Stimulated activated CD8-positive, alpha-beta memory T cell treated with anti-CD3 and anti-CD28 coated beads, Interleukin-15, amount 100 ng/mL, for 4 hours (primary cell): ENCODE results near the gene PIK3CB.
"Not testable (repeated sequence)": the region's sequence is repeated elsewhere in the genome, so short reads cannot be mapped to it uniquely, and the experiment has no call there.

Experiments used
- DNase-seq, 2 donors: peaks; one replicate each; pipeline ENCODE4 v3.0.0-alpha.2; 2020; ENCODE audit warnings: low read depth in 2 of 2

Gene PIK3CB

GRCh38 chr3:138803006-138803653, 31.6 kb downstream of the PIK3CB start:
- no peak for DNase-seq

GRCh38 chr3:138802223-138802622, 32.5 kb downstream of the PIK3CB start:
- not testable (repeated sequence) for DNase-seq

DNA sequence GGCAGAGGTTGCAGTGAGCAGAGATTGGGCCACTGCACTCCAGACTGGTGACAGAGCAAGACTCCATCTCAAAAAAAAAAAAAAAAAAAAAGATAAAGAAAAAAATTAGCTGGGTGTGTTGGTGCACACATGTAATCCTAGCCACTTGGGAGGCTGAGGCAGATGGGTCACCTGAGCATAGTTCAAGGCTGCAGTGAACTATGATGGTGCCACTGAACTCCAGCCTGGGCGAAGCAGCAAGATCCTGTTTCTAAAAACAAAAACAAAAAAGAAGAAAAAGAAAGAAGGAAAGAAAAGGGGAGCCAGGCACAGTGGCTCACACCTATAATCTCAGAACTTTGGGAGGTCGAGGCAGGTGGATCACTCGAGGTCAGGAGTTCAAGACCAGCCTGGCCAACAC, 32.9 kb downstream of the PIK3CB start:
- no peak for DNase-seq

DNA sequence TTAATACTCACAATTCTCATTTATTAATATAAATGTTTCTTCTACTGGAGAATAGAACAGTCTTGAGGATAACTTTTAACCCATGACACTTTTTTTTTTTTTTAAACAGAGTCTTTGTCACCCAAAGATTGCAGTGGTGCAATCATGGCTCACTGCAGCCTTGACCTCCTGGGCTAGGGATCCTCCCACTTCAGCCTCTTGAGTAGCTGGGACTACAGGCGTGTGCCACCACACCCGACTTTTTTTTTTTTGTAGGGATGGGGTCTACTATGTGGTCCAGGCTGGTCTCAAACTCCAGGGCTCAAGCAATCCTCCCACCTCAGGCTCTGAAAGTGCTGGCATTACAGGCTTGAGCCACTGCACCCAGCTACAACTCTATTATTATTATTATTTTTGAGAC, 34.5 kb downstream of the PIK3CB start:
- no peak for DNase-seq

DNA sequence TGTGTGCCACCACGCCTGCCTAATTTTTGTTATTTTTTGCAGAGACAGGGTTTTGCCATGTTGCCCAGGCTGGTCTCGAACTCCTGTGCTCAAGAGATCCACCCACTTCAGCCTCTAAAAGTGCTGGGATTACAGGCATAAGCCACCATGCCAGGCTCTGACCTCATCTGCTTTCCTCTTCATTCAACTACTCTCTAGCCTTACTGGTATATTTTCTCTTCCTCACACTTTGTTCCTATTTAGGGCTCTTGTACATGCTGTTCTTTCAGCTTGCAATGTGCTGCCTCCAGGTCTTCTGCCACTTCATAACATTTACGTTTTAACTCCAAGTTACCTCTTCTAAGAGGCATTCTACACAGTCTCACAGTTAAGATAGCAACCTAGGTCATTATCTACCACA, 34.9 kb downstream of the PIK3CB start:
- no peak for DNase-seq

- DNase-seq = no peak
Observed at GRCh38 chr3:138797508-138798038, 37.2 kb downstream of the PIK3CB start.

- no peak for DNase-seq
Observed at GRCh38 chr3:138796761-138797160, 38.0 kb downstream of the PIK3CB start.

- DNase-seq = no peak
Observed at GRCh38 chr3:138786788-138787271, 47.9 kb downstream of the PIK3CB start.

- DNase-seq = no peak
Observed at GRCh38 chr3:138785951-138786350, 48.8 kb downstream of the PIK3CB start.

GRCh38 chr3:138785362-138785857, 49.3 kb downstream of the PIK3CB start:
- DNase-seq = not testable (repeated sequence)

- DNase-seq = no peak
Observed at GRCh38 chr3:138782755-138783154, 52.0 kb downstream of the PIK3CB start.

DNA sequence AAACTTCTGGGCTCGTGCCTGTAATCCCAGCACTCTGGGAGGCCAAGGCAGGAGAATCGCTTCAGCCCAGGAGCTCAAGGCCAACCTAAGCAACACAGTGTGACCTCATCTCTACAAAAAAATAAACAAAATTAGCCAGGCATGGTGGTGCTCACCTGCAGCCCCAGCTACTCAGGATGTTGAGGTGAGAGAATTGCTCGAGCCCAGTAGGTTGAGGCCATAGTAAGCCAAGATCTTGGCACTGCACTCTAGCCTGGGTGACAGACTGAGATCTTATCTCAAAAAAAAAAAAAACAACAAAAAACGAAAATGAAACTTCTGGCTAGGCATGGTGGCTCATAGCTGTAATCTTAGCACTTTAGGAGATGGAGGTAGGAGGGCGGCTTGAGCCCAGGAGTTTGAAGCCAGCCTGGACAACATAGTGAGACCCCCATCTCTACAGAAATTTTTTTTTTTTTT, 53.7 kb downstream of the PIK3CB start:
- DNase-seq = no peak

DNA sequence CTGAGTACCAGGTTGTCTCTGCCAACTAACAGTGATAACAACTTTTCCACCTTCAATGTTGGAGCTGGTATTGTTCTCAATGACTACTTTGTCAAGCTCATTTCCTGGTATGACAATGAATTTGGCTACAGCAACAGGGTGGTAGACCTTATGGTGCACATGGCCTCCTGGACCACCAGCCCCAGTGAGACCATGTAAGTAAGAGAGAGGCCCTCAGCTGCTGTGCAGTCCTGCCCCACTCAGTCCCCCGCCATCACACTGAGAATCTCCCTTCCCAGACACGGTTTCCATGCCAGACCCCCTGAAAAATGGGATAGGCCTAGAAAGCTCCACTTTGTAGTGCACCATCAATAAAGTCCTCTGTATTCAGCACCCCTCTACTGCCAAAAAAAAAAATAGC, 56.1 kb downstream of the PIK3CB start:
- no peak for DNase-seq

DNA sequence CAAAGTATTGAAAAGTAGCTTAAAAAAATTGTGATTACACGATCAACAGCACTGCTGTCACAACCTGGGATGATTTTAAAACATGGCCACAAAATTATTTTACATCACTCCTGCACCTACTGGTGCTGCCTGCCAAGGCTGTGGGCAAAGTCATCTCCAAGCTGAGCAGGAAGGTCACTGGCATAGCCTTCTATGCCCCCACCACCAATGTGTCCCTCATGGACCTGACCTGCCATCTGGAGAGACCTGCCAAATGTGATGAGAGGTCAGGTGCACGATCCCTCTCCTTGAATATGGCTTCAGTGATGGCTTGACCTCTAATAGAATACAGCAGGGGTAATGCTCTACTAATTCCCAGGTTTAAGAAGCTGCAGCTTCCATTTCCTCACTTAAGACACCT, 57.8 kb downstream of the PIK3CB start:
- DNase-seq = no peak

- DNase-seq = no peak
Observed at GRCh38 chr3:138775254-138775595, 59.5 kb downstream of the PIK3CB start.

GRCh38 chr3:138774529-138775253, 60.0 kb downstream of the PIK3CB start:
- DNase-seq = no peak

- no peak for DNase-seq
Observed at GRCh38 chr3:138771585-138771984, 63.1 kb downstream of the PIK3CB start.

DNA sequence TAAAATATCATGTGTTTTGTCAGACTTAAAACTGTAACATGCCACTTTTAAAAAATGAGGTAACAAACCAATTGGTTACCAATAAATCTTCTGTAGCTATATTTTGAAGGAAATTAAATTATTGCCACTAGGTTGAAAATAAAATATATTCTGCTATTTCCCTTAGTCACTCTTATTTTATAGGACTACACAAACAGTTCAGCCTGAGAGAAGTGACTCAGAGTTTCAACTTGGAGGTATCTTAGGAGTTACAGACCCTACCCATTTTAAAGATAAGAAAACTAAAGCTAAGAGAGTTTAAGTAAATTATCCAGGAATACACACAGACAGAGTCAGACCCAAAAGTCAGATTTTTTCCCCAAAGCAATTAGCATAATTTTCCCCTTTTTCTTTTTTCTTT, 65.1 kb downstream of the PIK3CB start:
- no peak for DNase-seq

- DNase-seq = no peak
Observed at GRCh38 chr3:138768946-138769345, 65.8 kb downstream of the PIK3CB start.

DNA sequence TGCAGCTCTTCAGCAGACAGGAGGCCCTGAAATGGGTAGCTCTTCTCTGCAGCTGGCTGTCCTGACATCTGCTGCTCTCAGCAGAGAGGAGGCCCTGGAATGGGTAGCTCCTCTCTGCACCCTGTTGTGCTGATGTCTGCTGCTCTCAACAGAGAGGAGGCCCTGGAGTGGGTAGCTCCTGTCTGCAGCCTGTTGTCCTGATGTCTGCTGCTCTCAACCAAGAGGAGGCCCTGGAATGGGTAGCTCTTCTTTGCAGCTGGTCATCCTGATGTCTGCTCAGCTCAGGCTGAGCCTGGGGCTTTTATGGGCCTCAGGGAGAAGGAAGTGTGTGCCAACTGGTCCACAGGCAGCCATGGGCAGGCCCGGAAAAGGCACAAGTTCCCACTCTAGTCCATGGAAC, 66.6 kb downstream of the PIK3CB start:
- no peak for DNase-seq

GRCh38 chr3:138767498-138768104, 67.1 kb downstream of the PIK3CB start:
- DNase-seq = no peak

DNA sequence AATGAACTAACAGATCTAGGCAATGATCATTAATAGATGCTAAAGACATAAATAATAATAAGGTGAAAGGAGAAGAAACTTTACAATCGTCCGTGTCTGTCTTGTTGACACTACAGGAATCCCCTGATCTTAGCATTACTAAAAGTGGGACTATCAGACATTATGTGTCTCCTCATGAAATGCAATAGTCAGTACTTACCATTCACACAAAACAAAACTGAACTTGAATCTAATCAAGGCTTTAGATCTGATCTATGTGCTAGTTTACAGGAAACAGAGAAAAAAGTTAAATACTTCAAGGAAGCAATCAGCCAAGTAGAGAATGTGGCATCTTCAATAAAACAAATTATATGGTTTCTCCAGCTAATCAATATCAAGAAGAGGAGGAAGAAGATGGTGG, 73.7 kb downstream of the PIK3CB start:
- no peak for DNase-seq

DNA sequence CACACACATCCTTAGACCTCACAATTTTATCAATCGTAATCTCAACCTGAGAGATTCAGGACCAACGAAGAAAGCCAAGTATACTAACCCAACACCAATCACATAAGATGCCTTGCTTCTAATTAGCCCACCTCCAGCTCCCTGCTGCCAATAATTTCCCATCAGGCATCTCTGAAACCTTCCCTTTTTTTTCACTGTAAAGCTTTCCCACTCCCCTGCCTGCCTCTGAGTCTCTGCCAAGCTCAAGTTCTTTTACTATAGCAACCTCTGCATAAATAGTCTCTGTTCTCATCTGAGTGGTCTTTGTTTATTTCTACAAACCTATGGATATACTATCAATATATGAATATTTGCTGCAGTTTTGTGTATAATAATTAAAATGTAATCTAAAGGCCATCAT, 86.5 kb downstream of the PIK3CB start:
- DNase-seq = no peak
